HFF-Myc (cell line): ENCODE results near the gene ATN1.

Source experiments
- DNase-seq: peaks from one replicate; pipeline ENCODE4 v3.0.0-alpha.2; 2011; ENCODE audit warnings: low read depth; ENCODE audit errors: extremely low read depth
- H3K4me3 ChIP-seq: replicated peaks from 2 replicates; pipeline ENCODE4 v1.5.1; 2011; ENCODE audit warnings: low read depth, mild to moderate bottlenecking, control low read depth, low read length
- CTCF ChIP-seq: IDR thresholded peaks from 2 replicates; pipeline ENCODE4 v1.5.1; 2012; ENCODE audit warnings: mild to moderate bottlenecking, low read depth, low read length, control low read depth; ENCODE audit errors: missing control alignments

ATN1 gene

GRCh38 chr12:6980740-6981139 is 53.0 kb downstream of the ATN1 start:
- no peak for DNase-seq
- no peak overlapping the region for H3K4me3 ChIP-seq
- TF ChIP-seq CTCF = no peak

GRCh38 chr12:6981152-6982052 is 53.6 kb downstream of the ATN1 start:
- TF ChIP-seq CTCF = no peak
- no peak overlapping the region for H3K4me3 ChIP-seq
- DNase-seq = no peak

GRCh38 chr12:6982532-6982931 is 54.8 kb downstream of the ATN1 start:
- DNase-seq = no peak
- TF ChIP-seq CTCF = no peak
- H3K4me3 ChIP-seq = no peak overlapping the region

- TF ChIP-seq CTCF = no peak
- H3K4me3 ChIP-seq = no peak overlapping the region
- no peak for DNase-seq
Observed at GRCh38 chr12:6987956-6988553, 60.3 kb downstream of the ATN1 start.
